ENCODE measurements around the gene TSPAN14.

TSPAN14 gene

GRCh38 chr10:80484243-80484642 lies 30.1 kb downstream of the TSPAN14 start:
- H3K27ac ChIP-seq (ENCODE audit: low read depth, low read length, severe bottlenecking): no peak overlapping the region
- peaks cover 17% of the 10 kb centered on the region for H3K4me1 ChIP-seq (ENCODE audit: control insufficient read depth, insufficient read depth, low read length, poor library complexity, severe bottlenecking)
- no peaks in the 10 kb centered on the region for H3K9me3 ChIP-seq (ENCODE audit: control insufficient read depth, low read length)
- peaks cover 36% of the 10 kb centered on the region for H3K36me3 ChIP-seq (ENCODE audit: control insufficient read depth, insufficient read depth, low read length)
- WGBS, 2 experiments (ENCODE audit: insufficient coverage in 2 of 2): 94% methylated on average over 3 of the region's 6 CpGs; no CpG with 5 or more reads in 1 of the 2 experiments
- H3K4me3 ChIP-seq (ENCODE audit: extremely low read depth, insufficient read depth, low read length, poor library complexity, severe bottlenecking): no peak overlapping the region

GRCh38 chr10:80484676-80485075 lies 30.6 kb downstream of the TSPAN14 start:
- H3K36me3 ChIP-seq (ENCODE audit: control insufficient read depth, insufficient read depth, low read length): peaks cover 41% of the 10 kb centered on the region

GRCh38 chr10:80485076-80485945 lies 31.2 kb downstream of the TSPAN14 start:
- 81 to 100% methylated on average over 3 to 4 of the region's 10 CpGs for WGBS, 2 experiments (ENCODE audit: insufficient coverage in 2 of 2)

More at GRCh38 chr10:80484676-80485075, 30.6 kb downstream of the TSPAN14 start:
- H3K27ac ChIP-seq (ENCODE audit: low read depth, low read length, severe bottlenecking): no peak overlapping the region
- peaks cover 17% of the 10 kb centered on the region for H3K4me1 ChIP-seq (ENCODE audit: control insufficient read depth, insufficient read depth, low read length, poor library complexity, severe bottlenecking)
- H3K9me3 ChIP-seq (ENCODE audit: control insufficient read depth, low read length): no peaks in the 10 kb centered on the region
- no peak overlapping the region for H3K4me3 ChIP-seq (ENCODE audit: extremely low read depth, insufficient read depth, low read length, poor library complexity, severe bottlenecking)

GRCh38 chr10:80485946-80486764 lies 32.0 kb downstream of the TSPAN14 start:
- Histone ChIP-seq H3K36me3 (ENCODE audit: control insufficient read depth, insufficient read depth, low read length) (peaks cover 55% of the 10 kb centered on the region), H3K4me3 (ENCODE audit: extremely low read depth, insufficient read depth, low read length, poor library complexity, severe bottlenecking) (no peak overlapping the region), H3K9me3 (ENCODE audit: control insufficient read depth, low read length) (no peaks in the 10 kb centered on the region), H3K27ac (ENCODE audit: low read depth, low read length, severe bottlenecking) (peak overlapping the region; percentile 6), H3K4me1 (ENCODE audit: control insufficient read depth, insufficient read depth, low read length, poor library complexity, severe bottlenecking) (peaks cover 17% of the 10 kb centered on the region)
- 80 to 85% methylated on average over 13 to 15 of the region's 17 CpGs for WGBS, 2 experiments (ENCODE audit: insufficient coverage in 2 of 2)

More at GRCh38 chr10:80485076-80485945, 31.2 kb downstream of the TSPAN14 start:
- Histone ChIP-seq H3K27ac (ENCODE audit: low read depth, low read length, severe bottlenecking) (no peak overlapping the region), H3K9me3 (ENCODE audit: control insufficient read depth, low read length) (no peaks in the 10 kb centered on the region), H3K4me3 (ENCODE audit: extremely low read depth, insufficient read depth, low read length, poor library complexity, severe bottlenecking) (no peak overlapping the region), H3K4me1 (ENCODE audit: control insufficient read depth, insufficient read depth, low read length, poor library complexity, severe bottlenecking) (peaks cover 17% of the 10 kb centered on the region), H3K36me3 (ENCODE audit: control insufficient read depth, insufficient read depth, low read length) (peaks cover 47% of the 10 kb centered on the region)

- Histone ChIP-seq H3K36me3 (ENCODE audit: control insufficient read depth, insufficient read depth, low read length) (peaks cover 62% of the 10 kb centered on the region), H3K4me3 (ENCODE audit: extremely low read depth, insufficient read depth, low read length, poor library complexity, severe bottlenecking) (no peak overlapping the region), H3K9me3 (ENCODE audit: control insufficient read depth, low read length) (no peaks in the 10 kb centered on the region), H3K27ac (ENCODE audit: low read depth, low read length, severe bottlenecking) (no peak overlapping the region), H3K4me1 (ENCODE audit: control insufficient read depth, insufficient read depth, low read length, poor library complexity, severe bottlenecking) (peaks cover 17% of the 10 kb centered on the region)
- 87 to 88% methylated on average over 5 to 9 of the region's 9 CpGs for WGBS, 2 experiments (ENCODE audit: insufficient coverage in 2 of 2)
Measured at GRCh38 chr10:80486785-80487420, 32.8 kb downstream of the TSPAN14 start.

- WGBS, 2 experiments (ENCODE audit: insufficient coverage in 2 of 2): 78 to 79% methylated on average over 1 to 2 of the region's 4 CpGs
- H3K4me3 ChIP-seq (ENCODE audit: extremely low read depth, insufficient read depth, low read length, poor library complexity, severe bottlenecking): no peak overlapping the region
- H3K36me3 ChIP-seq (ENCODE audit: control insufficient read depth, insufficient read depth, low read length): peaks cover 68% of the 10 kb centered on the region
- H3K4me1 ChIP-seq (ENCODE audit: control insufficient read depth, insufficient read depth, low read length, poor library complexity, severe bottlenecking): peaks cover 17% of the 10 kb centered on the region
- no peaks in the 10 kb centered on the region for H3K9me3 ChIP-seq (ENCODE audit: control insufficient read depth, low read length)
- no peak overlapping the region for H3K27ac ChIP-seq (ENCODE audit: low read depth, low read length, severe bottlenecking)
Measured at GRCh38 chr10:80487421-80487785, 33.3 kb downstream of the TSPAN14 start.

- peaks cover 17% of the 10 kb centered on the region for H3K4me1 ChIP-seq (ENCODE audit: control insufficient read depth, insufficient read depth, low read length, poor library complexity, severe bottlenecking)
- 96 to 98% methylated on average over 8 to 10 of the region's 14 CpGs for WGBS, 2 experiments (ENCODE audit: insufficient coverage in 2 of 2)
- peaks cover 67% of the 10 kb centered on the region for H3K36me3 ChIP-seq (ENCODE audit: control insufficient read depth, insufficient read depth, low read length)
- no peaks in the 10 kb centered on the region for H3K9me3 ChIP-seq (ENCODE audit: control insufficient read depth, low read length)
- no peak overlapping the region for H3K4me3 ChIP-seq (ENCODE audit: extremely low read depth, insufficient read depth, low read length, poor library complexity, severe bottlenecking)
- no peak overlapping the region for H3K27ac ChIP-seq (ENCODE audit: low read depth, low read length, severe bottlenecking)
Measured at GRCh38 chr10:80487791-80488538, 33.9 kb downstream of the TSPAN14 start.

- 93 to 98% methylated on average over 5 of the region's 6 CpGs for WGBS, 2 experiments (ENCODE audit: insufficient coverage in 2 of 2)
- Histone ChIP-seq H3K4me3 (ENCODE audit: extremely low read depth, insufficient read depth, low read length, poor library complexity, severe bottlenecking) (no peak overlapping the region), H3K36me3 (ENCODE audit: control insufficient read depth, insufficient read depth, low read length) (peaks cover 67% of the 10 kb centered on the region), H3K9me3 (ENCODE audit: control insufficient read depth, low read length) (no peaks in the 10 kb centered on the region), H3K4me1 (ENCODE audit: control insufficient read depth, insufficient read depth, low read length, poor library complexity, severe bottlenecking) (peaks cover 17% of the 10 kb centered on the region), H3K27ac (ENCODE audit: low read depth, low read length, severe bottlenecking) (no peak overlapping the region)
Measured at GRCh38 chr10:80488539-80489066, 34.5 kb downstream of the TSPAN14 start.

- Histone ChIP-seq H3K27ac (ENCODE audit: low read depth, low read length, severe bottlenecking) (no peak overlapping the region), H3K36me3 (ENCODE audit: control insufficient read depth, insufficient read depth, low read length) (peaks cover 77% of the 10 kb centered on the region), H3K9me3 (ENCODE audit: control insufficient read depth, low read length) (no peaks in the 10 kb centered on the region), H3K4me3 (ENCODE audit: extremely low read depth, insufficient read depth, low read length, poor library complexity, severe bottlenecking) (no peak overlapping the region), H3K4me1 (ENCODE audit: control insufficient read depth, insufficient read depth, low read length, poor library complexity, severe bottlenecking) (peaks cover 17% of the 10 kb centered on the region)
- WGBS, 2 experiments (ENCODE audit: insufficient coverage in 2 of 2): 100% methylated on average over 2 of the region's 2 CpGs; no CpG with 5 or more reads in 1 of the 2 experiments
Measured at GRCh38 chr10:80489371-80490112, 35.4 kb downstream of the TSPAN14 start.
